Esophagus muscularis mucosa (tissue), 4 donors: ENCODE measurements around the gene C6orf136.

Experiments used
- EP300 ChIP-seq: sonication (generic); formaldehyde crosslinking; IDR thresholded peaks from one replicate; pipeline ENCODE4 v1.6.1; 2017; ENCODE audit warnings: antibody characterized with exemption
- POLR2A ChIP-seq: fragments of 450-650 bp; IDR thresholded peaks from one replicate; pipeline ENCODE4 v1.6.1; 2017; ENCODE audit warnings: antibody characterized with exemption, moderate library complexity, mild to moderate bottlenecking, low read depth
- POLR2AphosphoS5 ChIP-seq, 2 donors: sonication (generic); formaldehyde crosslinking; IDR thresholded peaks; one replicate each; pipeline ENCODE4 v1.6.1; 2017; ENCODE audit warnings: antibody characterized with exemption in 2 of 2
- TF ChIP-seq, protein P1 (sequence below), 3 experiments: fragments of 200-600 bp in 2 of 3; fragments of 450-650 bp in 1 of 3; sonication (generic) in 2 of 3; IDR thresholded peaks; one replicate each; pipeline ENCODE4 v1.5.1; 2017 to 2019; ENCODE audit warnings: antibody characterized with exemption in 3 of 3, mild to moderate bottlenecking in 2 of 3, moderate library complexity in 1 of 3

DNA sequence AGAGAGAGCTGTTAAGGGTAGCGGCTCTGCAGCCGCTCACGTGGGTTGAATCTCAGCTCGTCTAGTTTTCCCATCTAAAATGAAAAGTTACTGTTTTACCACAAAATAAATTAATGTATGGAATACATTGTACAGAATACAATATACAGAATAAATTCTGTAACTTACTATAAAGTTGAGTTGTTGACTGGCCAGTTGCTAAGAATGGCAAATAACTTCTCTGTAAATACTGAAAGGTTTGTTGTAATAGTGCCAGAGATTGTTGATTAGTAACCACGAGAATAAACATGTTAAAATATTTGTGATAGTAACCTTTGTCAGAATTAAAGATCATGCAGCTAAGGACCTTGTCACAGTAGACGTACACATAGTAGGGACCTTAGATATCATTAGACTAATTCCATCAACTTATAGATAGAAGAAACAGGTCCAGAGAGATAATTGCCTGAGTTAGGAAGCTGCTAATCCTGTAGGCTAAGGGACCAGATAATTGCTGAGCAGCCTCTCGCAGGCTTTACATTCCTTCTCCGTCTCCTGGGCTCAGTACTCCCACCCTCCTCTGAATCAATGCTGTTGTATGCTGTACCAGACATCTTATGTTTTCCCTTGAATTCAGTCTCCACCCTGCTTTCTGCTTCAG lies 44.4 kb downstream of the C6orf136 start:
- TF ChIP-seq, protein P1, sequence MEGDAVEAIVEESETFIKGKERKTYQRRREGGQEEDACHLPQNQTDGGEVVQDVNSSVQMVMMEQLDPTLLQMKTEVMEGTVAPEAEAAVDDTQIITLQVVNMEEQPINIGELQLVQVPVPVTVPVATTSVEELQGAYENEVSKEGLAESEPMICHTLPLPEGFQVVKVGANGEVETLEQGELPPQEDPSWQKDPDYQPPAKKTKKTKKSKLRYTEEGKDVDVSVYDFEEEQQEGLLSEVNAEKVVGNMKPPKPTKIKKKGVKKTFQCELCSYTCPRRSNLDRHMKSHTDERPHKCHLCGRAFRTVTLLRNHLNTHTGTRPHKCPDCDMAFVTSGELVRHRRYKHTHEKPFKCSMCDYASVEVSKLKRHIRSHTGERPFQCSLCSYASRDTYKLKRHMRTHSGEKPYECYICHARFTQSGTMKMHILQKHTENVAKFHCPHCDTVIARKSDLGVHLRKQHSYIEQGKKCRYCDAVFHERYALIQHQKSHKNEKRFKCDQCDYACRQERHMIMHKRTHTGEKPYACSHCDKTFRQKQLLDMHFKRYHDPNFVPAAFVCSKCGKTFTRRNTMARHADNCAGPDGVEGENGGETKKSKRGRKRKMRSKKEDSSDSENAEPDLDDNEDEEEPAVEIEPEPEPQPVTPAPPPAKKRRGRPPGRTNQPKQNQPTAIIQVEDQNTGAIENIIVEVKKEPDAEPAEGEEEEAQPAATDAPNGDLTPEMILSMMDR (IDR thresholded peaks at IDR 0.05): no peak
- no peak for TF ChIP-seq POLR2AphosphoS5 (IDR thresholded peaks at IDR 0.05)
- no peak for TF ChIP-seq EP300
- TF ChIP-seq POLR2A: no peak
